Upper lobe of right lung (tissue), 1 donor: ENCODE results near the gene SDCCAG8. TPM values are rescaled to one million over a fixed set of nuclear protein-coding genes. Genes with fewer than 3 reads are reported as not detected.
A peak's percentile ranks its signal among the peaks of the same experiment; 100 is the strongest.

Experiments used
- ATAC-seq: fragments of 200-7000 bp; cut with Tn5 transposase; one replicate; pipeline ENCODE4 v1.9.1; 2020; ENCODE audit warnings: mild to moderate bottlenecking, moderate library complexity
- DNase-seq: peaks from one replicate; pipeline ENCODE4 v3.0.0-alpha.2; 2020
- H3K27ac ChIP-seq: fragments of 200-600 bp; one replicate; pipeline ENCODE4 v1.8.0; 2022
- H3K27me3 ChIP-seq: fragments of 200-600 bp; one replicate; pipeline ENCODE4 v1.8.0; 2022; ENCODE audit warnings: mild to moderate bottlenecking
- H3K36me3 ChIP-seq: fragments of 200-600 bp; one replicate; pipeline ENCODE4 v1.8.0; 2022
- H3K4me1 ChIP-seq: fragments of 200-600 bp; one replicate; pipeline ENCODE4 v1.8.0; 2022
- H3K4me3 ChIP-seq: fragments of 200-600 bp; one replicate; pipeline ENCODE4 v1.8.0; 2022; ENCODE audit warnings: mild to moderate bottlenecking
- H3K9me3 ChIP-seq: fragments of 200-600 bp; one replicate; pipeline ENCODE4 v1.8.0; 2022
- CTCF ChIP-seq: fragments of 200-600 bp; IDR thresholded peaks from one replicate; pipeline ENCODE4 v1.8.0; 2022; ENCODE audit warnings: antibody characterized with exemption
- intact Hi-C: fragments of 100-400 bp; cut with DNase I; formaldehyde crosslinking; loops from one replicate; pipeline ENCODE4 v1.11.0; 2022
- total RNA-seq: library from RNA; stranded (reverse); fragmentation: NEBNext Ultra II Directional; extraction: Animal tissue kit (Norgen Biotek cat#: 25700); gene quantifications from one replicate; pipeline ENCODE4 v1.2.1, GENCODE V29; 2021
- donor health status: DM: no; HTN: yes; CAD: no; lungs with severe emphysema.

Gene SDCCAG8
- total RNA-seq, 1 donor from 2014 or later = 71.9 TPM

GRCh38 chr1:243294723-243295121 lies 38.9 kb downstream of the SDCCAG8 start:
- peaks cover 4% of the 10 kb centered on the region for H3K9me3 ChIP-seq
- DNase-seq (no peak), ATAC-seq (no peak)
- no peak overlapping the region for H3K27ac ChIP-seq
- H3K4me3 ChIP-seq = no peak overlapping the region
- intact Hi-C loops = no loop called here
- no peaks in the 10 kb centered on the region for H3K4me1 ChIP-seq
- H3K36me3 ChIP-seq = peaks cover 13% of the 10 kb centered on the region
- TF ChIP-seq CTCF = no peak
- H3K27me3 ChIP-seq = no peaks in the 10 kb centered on the region

GRCh38 chr1:243299069-243299468 lies 43.2 kb downstream of the SDCCAG8 start:
- ATAC-seq = no peak
- Histone ChIP-seq H3K4me3 (no peak overlapping the region), H3K4me1 (no peaks in the 10 kb centered on the region), H3K27me3 (no peaks in the 10 kb centered on the region), H3K9me3 (no peaks in the 10 kb centered on the region), H3K36me3 (peaks cover 8% of the 10 kb centered on the region), H3K27ac (no peak overlapping the region)
- no peak for DNase-seq
- intact Hi-C loops = no loop called here
- TF ChIP-seq CTCF = no peak

- no peak for DNase-seq
- Histone ChIP-seq H3K9me3 (no peaks in the 10 kb centered on the region), H3K27me3 (no peaks in the 10 kb centered on the region), H3K4me3 (no peak overlapping the region), H3K4me1 (no peaks in the 10 kb centered on the region), H3K27ac (peak overlapping the region; percentile 11), H3K36me3 (peaks cover 12% of the 10 kb centered on the region)
- no peak for TF ChIP-seq CTCF
- intact Hi-C loops = no loop called here
- ATAC-seq = peak; percentile 87
These were observed 45.2 kb downstream of the SDCCAG8 start for GRCh38 chr1:243301059-243301458.

- intact Hi-C loops = no loop called here
These were observed 56.0 kb downstream of the SDCCAG8 start for GRCh38 chr1:243311809-243312208.

GRCh38 chr1:243312952-243313634 lies 57.3 kb downstream of the SDCCAG8 start:
- DNase-seq (no peak), ATAC-seq (peak; percentile 64)
- Histone ChIP-seq H3K36me3 (peaks cover 36% of the 10 kb centered on the region), H3K27me3 (no peaks in the 10 kb centered on the region), H3K27ac (peak overlapping the region; percentile 0), H3K9me3 (no peaks in the 10 kb centered on the region), H3K4me3 (no peak overlapping the region), H3K4me1 (peaks cover 23% of the 10 kb centered on the region)
- TF ChIP-seq CTCF = no peak
- intact Hi-C loops = no loop called here

More at GRCh38 chr1:243311809-243312208, 56.0 kb downstream of the SDCCAG8 start:
- Histone ChIP-seq H3K4me1 (peaks cover 23% of the 10 kb centered on the region), H3K36me3 (peaks cover 31% of the 10 kb centered on the region), H3K27ac (no peak overlapping the region), H3K27me3 (no peaks in the 10 kb centered on the region), H3K9me3 (no peaks in the 10 kb centered on the region), H3K4me3 (no peak overlapping the region)
- DNase-seq (no peak), ATAC-seq (no peak)
- no peak for TF ChIP-seq CTCF
